ENCODE data around the gene ELF4.
A peak's percentile ranks its signal among the peaks of the same experiment; 100 is the strongest.

ELF4 gene

DNA sequence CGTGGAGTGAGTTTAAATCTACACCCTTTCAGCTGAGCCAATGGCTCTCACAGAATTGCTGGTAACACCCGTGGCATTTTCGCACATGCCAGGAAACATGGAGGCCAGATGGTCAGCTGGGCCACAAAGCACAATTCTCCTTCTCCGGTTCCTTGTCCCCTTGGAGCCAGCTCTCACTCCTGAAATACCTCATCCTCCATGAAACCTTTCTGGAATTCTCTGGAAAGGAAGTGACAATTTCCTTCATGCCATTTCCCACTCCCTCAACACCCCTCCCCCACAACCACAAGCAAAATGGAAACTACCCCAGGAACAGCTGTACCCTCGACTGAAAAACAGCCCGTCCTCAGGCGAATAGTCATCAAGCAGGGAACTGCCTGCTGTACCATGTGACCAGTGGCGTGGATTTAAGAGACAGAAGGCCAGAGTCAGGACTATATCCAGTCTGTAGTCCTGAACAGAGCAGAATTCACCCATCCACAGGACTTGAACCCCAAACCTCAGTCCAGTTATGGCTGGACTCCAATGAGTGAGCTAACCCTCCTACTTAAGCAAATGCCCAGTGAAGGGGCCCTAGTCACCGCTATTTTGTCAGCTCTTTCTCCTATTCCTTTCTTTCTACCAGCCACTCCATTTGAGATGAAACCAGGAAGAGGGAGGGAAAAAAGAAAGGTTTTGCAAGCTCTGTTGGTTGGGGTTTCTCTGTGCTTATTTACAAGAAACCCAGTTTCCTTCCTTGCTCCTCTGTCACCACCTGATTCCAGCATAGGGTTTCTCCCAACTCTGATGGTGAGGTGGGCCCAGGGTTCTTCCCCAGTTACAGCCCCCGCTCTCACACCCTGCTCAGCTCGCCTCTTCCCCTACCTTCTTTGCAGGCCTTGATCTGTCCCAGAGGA is 24.5 kb downstream of the ELF4 start:
- DNase-seq, result no peak

- DNase-seq, result no peak
Measured at GRCh38 chrX:130084631-130085237, 25.6 kb downstream of the ELF4 start.

- no peak for DNase-seq
Measured at GRCh38 chrX:130083656-130084382, 26.5 kb downstream of the ELF4 start.

- DNase-seq, result no peak
Measured at GRCh38 chrX:130083107-130083490, 27.2 kb downstream of the ELF4 start.

GRCh38 chrX:130082244-130083106 is 27.8 kb downstream of the ELF4 start:
- DNase-seq, result peak in 1 of 56 donors; percentile 0

DNA sequence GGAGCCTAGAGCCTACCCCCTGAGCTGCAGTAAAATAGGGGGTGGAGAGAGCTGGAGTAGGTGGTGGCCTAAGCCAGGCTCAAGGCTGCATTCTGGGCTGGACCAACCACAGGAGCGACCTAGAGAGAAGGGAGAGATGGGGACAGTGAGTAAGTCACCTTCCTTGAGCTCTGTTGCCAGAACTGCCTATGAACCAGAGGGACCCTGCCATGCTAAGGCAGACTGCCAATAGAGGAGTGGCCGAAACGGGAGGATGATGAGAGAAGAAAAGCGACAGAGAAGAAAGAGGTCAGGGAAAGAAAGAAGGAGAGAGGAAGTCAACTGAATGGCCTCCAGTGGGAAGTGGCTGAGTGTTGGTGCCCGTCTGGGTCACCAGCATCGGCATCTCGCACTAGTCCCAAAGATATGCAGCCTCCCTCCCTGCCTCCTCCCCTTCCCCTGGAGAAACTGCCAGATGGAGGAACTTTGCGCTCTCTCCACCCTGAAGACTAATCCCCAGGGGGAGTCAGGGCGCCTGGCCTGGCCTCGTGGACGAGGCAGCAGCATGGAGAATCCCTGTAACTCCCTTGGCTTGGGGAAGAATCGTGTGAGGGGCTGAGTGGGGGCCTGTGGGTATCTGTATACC is 28.8 kb downstream of the ELF4 start:
- no peak for DNase-seq

GRCh38 chrX:130080791-130081367 is 29.4 kb downstream of the ELF4 start:
- DNase-seq, result peak in 1 of 56 donors; percentile 5

DNA sequence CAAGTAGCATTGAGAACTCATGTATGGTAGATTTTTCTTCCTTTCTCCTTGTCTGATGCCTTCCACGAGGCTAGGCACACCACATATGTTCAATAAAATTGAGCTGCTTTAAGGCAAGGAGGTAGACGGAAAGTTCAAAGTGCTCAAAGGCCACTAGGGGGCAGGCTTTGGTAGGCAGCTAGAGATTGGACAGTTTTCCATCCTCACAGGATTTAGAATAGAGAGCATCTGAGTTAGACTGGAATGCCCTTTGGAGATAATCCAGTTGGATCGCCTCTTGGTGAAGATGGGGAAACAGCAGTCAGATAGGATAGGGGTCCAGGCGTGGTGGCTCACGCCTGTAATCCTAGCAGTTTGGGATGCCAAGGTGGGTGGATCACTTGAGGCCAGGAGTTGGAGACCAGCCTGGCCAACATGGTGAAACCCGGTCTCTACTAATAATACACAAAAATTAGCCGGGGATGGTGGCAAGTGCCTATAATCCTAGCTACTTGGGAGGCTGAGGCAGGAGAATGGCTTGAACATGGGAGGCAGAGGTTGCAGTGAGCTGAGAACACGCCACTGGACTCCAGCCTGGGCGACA is 30.4 kb downstream of the ELF4 start:
- DNase-seq, result peak in 42 of 56 donors; percentile 0 to 73 (median 14)

- no peak for DNase-seq
Measured at GRCh38 chrX:130075777-130076176, 34.5 kb downstream of the ELF4 start.

- DNase-seq, result no peak
Measured at GRCh38 chrX:130072345-130072740, 38.0 kb downstream of the ELF4 start.

GRCh38 chrX:130071611-130072344 is 38.5 kb downstream of the ELF4 start:
- DNase-seq, result no peak

DNA sequence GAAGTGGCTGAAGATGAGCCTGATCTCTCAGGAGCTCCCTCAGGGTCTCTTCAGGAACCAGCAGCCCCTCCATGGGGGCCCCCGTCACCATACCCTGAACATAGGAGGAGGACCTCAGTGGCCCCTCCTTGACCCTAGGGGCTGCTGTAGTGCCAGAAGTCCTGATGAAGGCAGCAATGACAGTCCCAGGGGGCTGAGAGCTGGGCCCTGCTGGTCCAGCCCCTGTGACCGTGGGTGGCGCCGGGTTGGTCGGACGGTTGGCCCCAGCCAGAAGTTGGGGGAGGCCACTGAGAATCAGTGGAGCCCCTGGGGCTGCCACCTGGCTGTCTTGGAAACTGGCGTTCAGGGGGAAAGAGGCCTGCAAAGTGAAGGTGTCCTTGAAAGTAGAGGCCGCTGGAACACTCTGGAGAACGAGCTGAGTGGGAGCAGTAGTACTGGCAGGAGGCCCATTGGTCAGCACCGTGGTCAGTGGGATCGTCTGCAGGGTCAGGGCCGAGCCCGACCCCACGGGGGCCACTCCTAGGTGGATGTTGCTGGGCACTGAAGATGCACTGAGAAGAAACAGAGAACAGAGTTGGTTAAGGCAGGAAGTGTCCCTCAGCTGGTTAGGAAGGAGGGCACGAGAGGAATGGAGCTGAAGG is 43.2 kb downstream of the ELF4 start:
- no peak for DNase-seq

GRCh38 chrX:130060122-130061069 is 49.9 kb downstream of the ELF4 start:
- peak in 54 of 56 donors; percentile 2 to 84 (median 44) for DNase-seq

DNA sequence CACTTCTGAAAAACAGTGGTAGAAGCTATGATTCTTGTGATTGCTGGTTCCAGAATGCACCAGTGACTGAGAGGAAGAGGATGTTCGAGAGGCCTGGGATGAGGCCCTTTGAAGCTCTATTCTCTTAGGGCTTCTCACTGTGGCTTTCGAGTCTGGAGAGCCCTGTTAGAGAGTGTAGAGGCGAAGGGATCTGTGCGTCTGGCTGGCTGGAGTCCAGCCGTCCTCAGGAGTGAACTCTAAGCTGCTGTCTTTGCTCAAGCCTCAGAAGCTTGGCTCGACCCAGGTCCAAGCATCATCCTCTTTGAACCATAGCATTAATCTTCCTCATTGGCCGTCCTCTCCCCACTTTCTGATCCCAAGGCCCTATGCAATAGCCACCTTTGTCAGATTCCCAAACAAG is 51.6 kb downstream of the ELF4 start:
- DNase-seq, result peak in 1 of 56 donors; percentile 1

- peak in 1 of 56 donors; percentile 0 for DNase-seq
Measured at GRCh38 chrX:130057209-130057608, 53.1 kb downstream of the ELF4 start.

- DNase-seq, result no peak
Measured at GRCh38 chrX:130055899-130056298, 54.4 kb downstream of the ELF4 start.

DNA sequence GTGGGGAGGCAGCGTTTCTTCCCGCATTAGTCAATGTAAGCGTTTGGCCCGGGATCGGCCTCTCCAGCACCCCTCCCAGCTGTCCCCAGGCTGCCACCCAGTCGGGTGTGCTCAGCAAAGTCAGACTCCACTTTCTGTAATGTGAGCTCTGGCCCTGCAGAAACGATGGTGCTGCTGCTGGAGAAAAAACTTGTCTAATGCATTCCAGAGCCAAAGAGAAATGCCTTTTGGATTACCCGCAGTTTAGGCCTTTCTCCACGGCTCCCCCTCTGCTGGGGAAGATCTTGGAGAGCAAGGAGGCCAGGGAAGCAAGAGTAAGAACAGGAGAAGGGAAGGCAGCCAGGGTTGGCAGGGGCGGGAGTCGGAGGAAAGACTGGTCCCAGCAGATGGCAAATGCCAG is 55.2 kb downstream of the ELF4 start:
- DNase-seq, result no peak
